ENCODE measurements around the gene CELA2A. TPM values are rescaled to one million over a fixed set of nuclear protein-coding genes. Genes with fewer than 3 reads are reported as not detected.
"Not testable (repeated sequence)": the region's sequence is repeated elsewhere in the genome, so short reads cannot be mapped to it uniquely, and the experiment has no call there.

The CELA2A gene
- total RNA-seq, 1 donor from 2014 or later = not detected

GRCh38 chr1:15445390-15446122 lies 11.0 kb upstream of the CELA2A start:
- DNase-seq = no peak

GRCh38 chr1:15446212-15446611 lies 10.3 kb upstream of the CELA2A start:
- DNase-seq = no peak

GRCh38 chr1:15448877-15449462 lies 7.6 kb upstream of the CELA2A start:
- no peak for DNase-seq

GRCh38 chr1:15449567-15449966 lies 7.0 kb upstream of the CELA2A start:
- DNase-seq = no peak

GRCh38 chr1:15451014-15451722 lies 5.4 kb upstream of the CELA2A start:
- no peak for DNase-seq

GRCh38 chr1:15452216-15452615 lies 4.3 kb upstream of the CELA2A start:
- DNase-seq = no peak

- DNase-seq = no peak
Measured at GRCh38 chr1:15452866-15453571, 3.5 kb upstream of the CELA2A start.

GRCh38 chr1:15453734-15454133 lies 2.8 kb upstream of the CELA2A start:
- DNase-seq = no peak

- no peak for DNase-seq
Measured at GRCh38 chr1:15454256-15454655, 2.3 kb upstream of the CELA2A start.

- no peak for DNase-seq
Measured at GRCh38 chr1:15455522-15455921, 1.0 kb upstream of the CELA2A start.

GRCh38 chr1:15457585-15457984 lies 1.1 kb downstream of the CELA2A start:
- no peak for DNase-seq

GRCh38 chr1:15458388-15458787 lies 1.9 kb downstream of the CELA2A start:
- DNase-seq = not testable (repeated sequence)

GRCh38 chr1:15459771-15460707 lies 3.5 kb downstream of the CELA2A start:
- peak; percentile 28 for DNase-seq

- no peak for DNase-seq
Measured at GRCh38 chr1:15460708-15461095, 4.2 kb downstream of the CELA2A start.

GRCh38 chr1:15463064-15463800 lies 6.7 kb downstream of the CELA2A start:
- DNase-seq = not testable (repeated sequence)

- not testable (repeated sequence) for DNase-seq
Measured at GRCh38 chr1:15463926-15464322, 7.4 kb downstream of the CELA2A start.

- no peak for DNase-seq
Measured at GRCh38 chr1:15465674-15466073, 9.1 kb downstream of the CELA2A start.

GRCh38 chr1:15466955-15467625 lies 10.6 kb downstream of the CELA2A start:
- DNase-seq = not testable (repeated sequence)

- no peak for DNase-seq
Measured at GRCh38 chr1:15468145-15468544, 11.6 kb downstream of the CELA2A start.

GRCh38 chr1:15469361-15469760 lies 12.8 kb downstream of the CELA2A start:
- no peak for DNase-seq

All from skin of body (tissue), 2 donors.